ENCODE measurements around the gene ATAT1. TPM values are rescaled to one million over a fixed set of nuclear protein-coding genes. Genes with fewer than 3 reads are reported as not detected.

ATAT1 gene
- total and polyA plus RNA-seq, 9 of the 15 experiments (the other 6 are each of a cell fraction or from before 2014, with no cell fraction given): 0.65 to 5.8 (median 1.6) TPM

- TF ChIP-seq ZFX (CRISPR knock-in tag; IDR thresholded peaks at IDR 0.05) (peak; percentile 47), FOSL1 (tag; conservative IDR thresholded peaks at IDR 0.05) (no peak; the same call in 1 of the 2 replicates), TRIM28 (IDR thresholded peaks at IDR 0.05) (0 out of 2 replicates have a peak, but pooled peaks have one; percentile 15), THRAP3 (IDR thresholded peaks at IDR 0.05; ENCODE audit: borderline replicate concordance) (peak; percentile 64; the same call in 1 of the 2 replicates), MAZ (CRISPR knock-in tag; conservative IDR thresholded peaks at IDR 0.05 in 1 of 2, IDR thresholded peaks at IDR 0.05 in 1 of 2) (peak in 1 of 2 experiments; percentile 59; a peak in 1 of 4 replicates), SMAD3 (CRISPR knock-in tag; conservative IDR thresholded peaks at IDR 0.05) (peak; percentile 85), GTF3C2 (IDR thresholded peaks at IDR 0.05; ENCODE audit: borderline replicate concordance, extremely low read depth, insufficient read length) (no peak), JUN (IDR thresholded peaks at IDR 0.05; ENCODE audit: borderline replicate concordance, low read depth, low read length) (no peak), JUN (CRISPR knock-in tag; IDR thresholded peaks at IDR 0.05; ENCODE audit: borderline replicate concordance) (no peak), ZSCAN32 (CRISPR knock-in tag; IDR thresholded peaks at IDR 0.05) (peak; percentile 66; the same call in 1 of the 2 replicates), CREB5 (CRISPR knock-in tag; IDR thresholded peaks at IDR 0.05) (peak; percentile 68; the same call in 1 of the 2 replicates), ZBTB1 (CRISPR knock-in tag; IDR thresholded peaks at IDR 0.05; ENCODE audit: borderline replicate concordance, low read depth) (no peak), EWSR1 (IDR thresholded peaks at IDR 0.05; ENCODE audit: borderline replicate concordance, low read depth, partially characterized antibody) (peak; percentile 54)
- TF ChIP-seq, protein P1, sequence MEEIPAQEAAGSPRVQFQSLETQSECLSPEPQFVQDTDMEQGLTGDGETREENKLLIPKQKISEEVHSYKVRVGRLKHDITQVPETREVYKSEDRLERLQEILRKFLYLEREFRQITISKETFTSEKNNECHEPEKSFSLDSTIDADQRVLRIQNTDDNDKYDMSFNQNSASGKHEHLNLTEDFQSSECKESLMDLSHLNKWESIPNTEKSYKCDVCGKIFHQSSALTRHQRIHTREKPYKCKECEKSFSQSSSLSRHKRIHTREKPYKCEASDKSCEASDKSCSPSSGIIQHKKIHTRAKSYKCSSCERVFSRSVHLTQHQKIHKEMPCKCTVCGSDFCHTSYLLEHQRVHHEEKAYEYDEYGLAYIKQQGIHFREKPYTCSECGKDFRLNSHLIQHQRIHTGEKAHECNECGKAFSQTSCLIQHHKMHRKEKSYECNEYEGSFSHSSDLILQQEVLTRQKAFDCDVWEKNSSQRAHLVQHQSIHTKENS (CRISPR knock-in tag; IDR thresholded peaks at IDR 0.05): no peak
- TF ChIP-seq, protein P2, sequence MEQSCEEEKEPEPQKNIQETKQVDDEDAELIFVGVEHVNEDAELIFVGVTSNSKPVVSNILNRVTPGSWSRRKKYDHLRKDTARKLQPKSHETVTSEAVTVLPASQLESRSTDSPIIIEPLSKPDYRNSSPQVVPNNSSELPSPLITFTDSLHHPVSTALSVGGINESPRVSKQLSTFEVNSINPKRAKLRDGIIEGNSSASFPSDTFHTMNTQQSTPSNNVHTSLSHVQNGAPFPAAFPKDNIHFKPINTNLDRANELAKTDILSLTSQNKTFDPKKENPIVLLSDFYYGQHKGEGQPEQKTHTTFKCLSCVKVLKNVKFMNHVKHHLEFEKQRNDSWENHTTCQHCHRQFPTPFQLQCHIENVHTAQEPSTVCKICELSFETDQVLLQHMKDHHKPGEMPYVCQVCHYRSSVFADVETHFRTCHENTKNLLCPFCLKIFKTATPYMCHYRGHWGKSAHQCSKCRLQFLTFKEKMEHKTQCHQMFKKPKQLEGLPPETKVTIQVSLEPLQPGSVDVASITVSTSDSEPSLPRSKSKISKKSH (CRISPR knock-in tag; IDR thresholded peaks at IDR 0.05): no peak
Measured at GRCh38 chr6:30614044-30614842, 12.4 kb upstream of the ATAT1 start (continued).

Data from K562 (cell line).